CD4-positive, alpha-beta T cell treated with Interleukin-12 subunit alpha and Interleukin-12 subunit beta, for 1 hour (primary cell): ENCODE measurements around the gene TEX29.

Experiments used
- DNase-seq: peaks from one replicate; pipeline ENCODE4 v3.0.0-alpha.2; 2020

TEX29 gene

GRCh38 chr13:111319998-111320911 is at the start of gene TEX29:
TSS of gene TEX29 (plus strand) at chr13:111320642. CDS start at chr13:111320891, 249 bp downstream.
- no peak for DNase-seq

GRCh38 chr13:111270765-111271698 is 49.4 kb upstream of the TEX29 start:
- no peak for DNase-seq

GRCh38 chr13:111272117-111272516 is 48.3 kb upstream of the TEX29 start:
- DNase-seq, result no peak

- DNase-seq, result no peak
These were observed 45.1 kb upstream of the TEX29 start for GRCh38 chr13:111275382-111275781.

GRCh38 chr13:111275995-111276618 is 44.3 kb upstream of the TEX29 start:
- DNase-seq, result no peak

GRCh38 chr13:111278258-111278657 is 42.2 kb upstream of the TEX29 start:
- DNase-seq, result no peak

- no peak for DNase-seq
These were observed 41.4 kb upstream of the TEX29 start for GRCh38 chr13:111278743-111279652.

- no peak for DNase-seq
These were observed 40.2 kb upstream of the TEX29 start for GRCh38 chr13:111280226-111280625.

GRCh38 chr13:111280681-111281585 is 39.5 kb upstream of the TEX29 start:
- no peak for DNase-seq

GRCh38 chr13:111281751-111282311 is 38.6 kb upstream of the TEX29 start:
- no peak for DNase-seq

GRCh38 chr13:111282425-111282824 is 38.0 kb upstream of the TEX29 start:
- no peak for DNase-seq

GRCh38 chr13:111282997-111283396 is 37.4 kb upstream of the TEX29 start:
- no peak for DNase-seq

GRCh38 chr13:111283457-111283856 is 37.0 kb upstream of the TEX29 start:
- DNase-seq, result no peak

GRCh38 chr13:111283991-111284390 is 36.5 kb upstream of the TEX29 start:
- DNase-seq, result no peak

- DNase-seq, result no peak
These were observed 35.9 kb upstream of the TEX29 start for GRCh38 chr13:111284565-111284964.

GRCh38 chr13:111286162-111286561 is 34.3 kb upstream of the TEX29 start:
- no peak for DNase-seq

GRCh38 chr13:111286749-111287148 is 33.7 kb upstream of the TEX29 start:
- no peak for DNase-seq

GRCh38 chr13:111287201-111287600 is 33.2 kb upstream of the TEX29 start:
- DNase-seq, result no peak

- no peak for DNase-seq
These were observed 32.2 kb upstream of the TEX29 start for GRCh38 chr13:111288276-111288675.

GRCh38 chr13:111289251-111289650 is 31.2 kb upstream of the TEX29 start:
- DNase-seq, result no peak

- DNase-seq, result no peak
These were observed 28.5 kb upstream of the TEX29 start for GRCh38 chr13:111291908-111292307.
